HG03196 (cell line): ENCODE results near the gene GTF3C2.
"Not testable (repeated sequence)": the region's sequence is repeated elsewhere in the genome, so short reads cannot be mapped to it uniquely, and the experiment has no call there.

Experiments
- ATAC-seq: cut with Tn5 transposase; IDR thresholded peaks from one replicate; pipeline ENCODE4 v1.9.1; 2021; ENCODE audit not compliant: unreplicated experiment

Gene GTF3C2

GRCh38 chr2:27322301-27322765 is 34.2 kb downstream of the GTF3C2 start:
- no peak for ATAC-seq

GRCh38 chr2:27320958-27321543 is 35.5 kb downstream of the GTF3C2 start:
- no peak for ATAC-seq

- ATAC-seq, result not testable (repeated sequence)
Measured at GRCh38 chr2:27319839-27320238, 36.7 kb downstream of the GTF3C2 start.

GRCh38 chr2:27316655-27317412 is 39.7 kb downstream of the GTF3C2 start:
- ATAC-seq, result no peak

GRCh38 chr2:27315122-27315521 is 41.4 kb downstream of the GTF3C2 start:
- no peak for ATAC-seq

- no peak for ATAC-seq
Measured at GRCh38 chr2:27314709-27315108, 41.9 kb downstream of the GTF3C2 start.

GRCh38 chr2:27313882-27314645 is 42.5 kb downstream of the GTF3C2 start:
- ATAC-seq, result no peak

GRCh38 chr2:27312152-27312551 is 44.4 kb downstream of the GTF3C2 start:
- ATAC-seq, result no peak

- ATAC-seq, result no peak
Measured at GRCh38 chr2:27309651-27310050, 46.9 kb downstream of the GTF3C2 start.

- no peak for ATAC-seq
Measured at GRCh38 chr2:27308359-27308881, 48.1 kb downstream of the GTF3C2 start, which contains the start of gene UCN. TSS of gene UCN (minus strand) at chr2:27308445. CDS start at chr2:27307895, 550 bp downstream.

- no peak for ATAC-seq
Measured at GRCh38 chr2:27307545-27308358, 48.8 kb downstream of the GTF3C2 start.

- ATAC-seq, result no peak
Measured at GRCh38 chr2:27307287-27307544, 49.3 kb downstream of the GTF3C2 start.

- no peak for ATAC-seq
Measured at GRCh38 chr2:27306573-27307286, 49.8 kb downstream of the GTF3C2 start.

- no peak for ATAC-seq
Measured at GRCh38 chr2:27306136-27306535, 50.4 kb downstream of the GTF3C2 start.

GRCh38 chr2:27305516-27305915 is 51.0 kb downstream of the GTF3C2 start:
- no peak for ATAC-seq

GRCh38 chr2:27304488-27305240 is 51.9 kb downstream of the GTF3C2 start:
- ATAC-seq, result no peak

GRCh38 chr2:27303093-27304025 is 53.2 kb downstream of the GTF3C2 start:
- ATAC-seq, result no peak

GRCh38 chr2:27300606-27301005 is 56.0 kb downstream of the GTF3C2 start:
- not testable (repeated sequence) for ATAC-seq
